Measurements from ENCODE around the gene DDB1. TPM values are rescaled to one million over a fixed set of nuclear protein-coding genes. Genes with fewer than 3 reads are reported as not detected.

The DDB1 gene
- polyA plus RNA-seq, 1 experiment, result 281 TPM

GRCh38 chr11:61350336-61350735 is 17.4 kb upstream of the DDB1 start:
- DNase-seq (ENCODE audit: low read depth), result no peak
- H3K27me3 ChIP-seq (ENCODE audit: control insufficient read depth, insufficient read depth, low read length), result no peaks in the 10 kb centered on the region
- H3K4me3 ChIP-seq (ENCODE audit: low read depth, low read length), result no peak overlapping the region
- POLR2A ChIA-PET, result no interaction called here
- H3K36me3 ChIP-seq (ENCODE audit: control insufficient read depth, insufficient read depth, low read length), result peaks cover 15% of the 10 kb centered on the region
- CTCF ChIA-PET, result interaction anchor here (1.2 to 6.6 kb wide), 3 partner anchors 12 to 36 kb away, joined by 3 to 56 read pairs (median 16); partner anchors contain the start of genes CYB561A3 and TMEM138
- no peak for TF ChIP-seq CTCF (IDR thresholded peaks at IDR 0.05; ENCODE audit: insufficient read depth, low read depth, low read length)

GRCh38 chr11:61349916-61350315 is 17.0 kb upstream of the DDB1 start:
- DNase-seq (ENCODE audit: low read depth), result no peak
- POLR2A ChIA-PET, result no interaction called here
- CTCF ChIA-PET, result interaction anchor here (1.2 to 6.6 kb wide), 3 partner anchors 12 to 36 kb away, joined by 3 to 56 read pairs (median 16); partner anchors contain the start of genes CYB561A3 and TMEM138

GRCh38 chr11:61349189-61349751 is 16.4 kb upstream of the DDB1 start:
- no peak for TF ChIP-seq CTCF (IDR thresholded peaks at IDR 0.05; ENCODE audit: insufficient read depth, low read depth, low read length)
- POLR2A ChIA-PET, result no interaction called here
- Histone ChIP-seq H3K36me3 (ENCODE audit: control insufficient read depth, insufficient read depth, low read length) (peaks cover 15% of the 10 kb centered on the region), H3K4me3 (ENCODE audit: low read depth, low read length) (no peak overlapping the region), H3K27me3 (ENCODE audit: control insufficient read depth, insufficient read depth, low read length) (no peaks in the 10 kb centered on the region)
- CTCF ChIA-PET, result interaction anchor here (1.2 to 6.6 kb wide), 3 partner anchors 13 to 37 kb away, joined by 3 to 56 read pairs (median 16); partner anchors contain the start of genes CYB561A3 and TMEM138
- no peak for DNase-seq (ENCODE audit: low read depth)

More at GRCh38 chr11:61349916-61350315, 17.0 kb upstream of the DDB1 start:
- Histone ChIP-seq H3K36me3 (ENCODE audit: control insufficient read depth, insufficient read depth, low read length) (peaks cover 15% of the 10 kb centered on the region), H3K27me3 (ENCODE audit: control insufficient read depth, insufficient read depth, low read length) (no peaks in the 10 kb centered on the region), H3K4me3 (ENCODE audit: low read depth, low read length) (no peak overlapping the region)
- TF ChIP-seq CTCF (IDR thresholded peaks at IDR 0.05; ENCODE audit: insufficient read depth, low read depth, low read length), result no peak

GRCh38 chr11:61347916-61348461 is 15.1 kb upstream of the DDB1 start:
- POLR2A ChIA-PET, result no interaction called here
- no peak for DNase-seq (ENCODE audit: low read depth)

More at GRCh38 chr11:61347916-61348461, 15.1 kb upstream of the DDB1 start:
- no peaks in the 10 kb centered on the region for H3K27me3 ChIP-seq (ENCODE audit: control insufficient read depth, insufficient read depth, low read length)
- TF ChIP-seq CTCF (IDR thresholded peaks at IDR 0.05; ENCODE audit: insufficient read depth, low read depth, low read length), result no peak
- H3K4me3 ChIP-seq (ENCODE audit: low read depth, low read length), result no peak overlapping the region
- peaks cover 15% of the 10 kb centered on the region for H3K36me3 ChIP-seq (ENCODE audit: control insufficient read depth, insufficient read depth, low read length)
- CTCF ChIA-PET, result interaction anchor here (1.1 to 6.6 kb wide), 3 partner anchors 9 to 38 kb away, joined by 3 to 56 read pairs (median 16); no protein-coding TSS in a partner anchor
